Keratinocyte (primary cell): Measurements from ENCODE around the gene MIR17HG. TPM values are rescaled to one million over a fixed set of nuclear protein-coding genes. Genes with fewer than 3 reads are reported as not detected.

Experiments used
- DNase-seq: peaks from one replicate; pipeline ENCODE4 v3.0.0-alpha.2; 2011; ENCODE audit warnings: low read depth, missing footprints, low spot score
- FAIRE-seq: peaks from 2 replicates; lab custom pipeline; 2011; peaks lifted over from hg19 to GRCh38; lab: Jason Lieb, UNC
- H2AFZ ChIP-seq: 2 replicates; pipeline ENCODE4 v1.6.0; 2012; ENCODE audit warnings: low read length, control low read depth, inconsistent platforms; ENCODE audit not compliant: control insufficient read depth
- H3K27ac ChIP-seq: 2 replicates; pipeline ENCODE4 v1.5.1; 2011; ENCODE audit warnings: low read length; ENCODE audit not compliant: control insufficient read depth, insufficient read depth
- H3K27me3 ChIP-seq: 3 replicates; pipeline ENCODE4 v1.6.0; 2011; ENCODE audit warnings: low read length; ENCODE audit not compliant: control insufficient read depth, insufficient read depth; ENCODE audit errors: extremely low read depth
- H3K36me3 ChIP-seq, 2 experiments: 2 replicates in 1 of 2; 3 replicates in 1 of 2; pipeline ENCODE4 v1.5.1; 2011; ENCODE audit warnings: low read length in 2 of 2, mild to moderate bottlenecking in 1 of 2; ENCODE audit not compliant: control insufficient read depth in 2 of 2, insufficient read depth in 2 of 2; ENCODE audit errors: extremely low read depth in 1 of 2
- H3K4me1 ChIP-seq: 3 replicates; pipeline ENCODE4 v1.5.1; 2011; ENCODE audit warnings: low read length; ENCODE audit not compliant: control insufficient read depth, insufficient read depth; ENCODE audit errors: extremely low read depth
- H3K4me2 ChIP-seq: 3 replicates; pipeline ENCODE4 v1.6.0; 2011; ENCODE audit warnings: low read depth, low read length; ENCODE audit not compliant: control insufficient read depth, insufficient read depth; ENCODE audit errors: extremely low read depth
- H3K4me3 ChIP-seq, 3 experiments: fragments of 200-600 bp in 1 of 3; sonication (generic) in 1 of 3; 2 replicates in 2 of 3; 3 replicates in 1 of 3; pipeline ENCODE4 v1.5.1; 2011 to 2016; ENCODE audit warnings: low read length in 3 of 3, mild to moderate bottlenecking in 3 of 3, control low read depth in 2 of 3, inconsistent platforms in 1 of 3, low read depth in 1 of 3, mixed read lengths in 1 of 3, mixed run types in 1 of 3, moderate library complexity in 1 of 3; ENCODE audit not compliant: control insufficient read depth in 2 of 3, insufficient read depth in 2 of 3; ENCODE audit errors: extremely low read depth in 1 of 3
- H3K79me2 ChIP-seq: 2 replicates; pipeline ENCODE4 v1.6.0; 2012; ENCODE audit warnings: low read length; ENCODE audit not compliant: control insufficient read depth, insufficient read depth
- H3K9ac ChIP-seq: 3 replicates; pipeline ENCODE4 v1.6.0; 2011; ENCODE audit warnings: low read length; ENCODE audit not compliant: control insufficient read depth, insufficient read depth; ENCODE audit errors: extremely low read depth
- H3K9me1 ChIP-seq: 3 replicates; pipeline ENCODE4 v1.6.0; 2011; ENCODE audit warnings: low read length; ENCODE audit not compliant: control insufficient read depth, insufficient read depth; ENCODE audit errors: extremely low read depth
- H3K9me3 ChIP-seq: 2 replicates; pipeline ENCODE4 v1.5.1; 2012; ENCODE audit warnings: low read depth, low read length; ENCODE audit not compliant: control insufficient read depth
- H4K20me1 ChIP-seq: 3 replicates; pipeline ENCODE4 v1.6.0; 2011; ENCODE audit warnings: low read length; ENCODE audit not compliant: control insufficient read depth, insufficient read depth; ENCODE audit errors: extremely low read depth
- CTCF ChIP-seq, 3 experiments: IDR thresholded peaks in 1 of 3; conservative IDR thresholded peaks in 1 of 3; optimal IDR thresholded peaks in 1 of 3; 2 replicates in 2 of 3; 3 replicates in 1 of 3; pipeline versions ENCODE3 to v1.5.1; 2011; ENCODE audit warnings: low read length in 3 of 3, mild to moderate bottlenecking in 3 of 3, moderate library complexity in 2 of 3, control low read depth in 1 of 3, inconsistent platforms in 1 of 3; ENCODE audit not compliant: insufficient read depth in 2 of 3; ENCODE audit errors: extremely low read depth in 1 of 3
- EZH2 ChIP-seq: IDR thresholded peaks from one replicate; pipeline ENCODE4 v1.6.1; 2012; ENCODE audit warnings: inconsistent platforms, mild to moderate bottlenecking, low read length, moderate library complexity
- dilution Hi-C: fragments of 300-500 bp; cut with MboI; formaldehyde crosslinking; loops from one replicate; pipeline ENCODE4 v1.7.0; 2020; ENCODE audit warnings: low sequenced_read_pairs; ENCODE audit not compliant: extremely low pct_ligation_motif_present
- polyA plus RNA-seq, 5 experiments: library from polyadenylated mRNA; depleted of rRNA in 3 of 5; stranded (reverse) in 3 of 5; stranded (forward) in 1 of 5; unstranded in 1 of 5; fragments of >200 nt; gene quantifications; 1 replicate in 1 of 5; 2 replicates in 3 of 5; 3 replicates in 1 of 5; pipeline versions ENCODE4 v1.2.1 to v1.2.3, GENCODE V29; 2011 to 2012; ENCODE audit warnings: missing spikeins in 2 of 5, low read depth in 1 of 5, low replicate concordance in 1 of 5

MIR17HG gene
- polyA plus RNA-seq, 1 donor (not counting 4 experiments of a cell fraction or from before 2014, with no cell fraction given): 2.9 TPM

- no peaks in the 10 kb centered on the region for H3K27me3 ChIP-seq
- TF ChIP-seq EZH2 (no peak), CTCF (optimal IDR thresholded peaks at IDR 0.05 in 1 of 3, IDR thresholded peaks at IDR 0.05 in 1 of 3, conservative IDR thresholded peaks at IDR 0.05 in 1 of 3; ENCODE audit: extremely low read depth in 1 of 3, insufficient read depth in 2 of 3, low read length in 3 of 3) (no peak)
- no peaks in the 10 kb centered on the region for H3K36me3 ChIP-seq
- no peaks in the 10 kb centered on the region for H3K79me2 ChIP-seq
- dilution Hi-C loops: no loop called here
- no peaks in the 10 kb centered on the region for H4K20me1 ChIP-seq
- no peak overlapping the region for H2AFZ ChIP-seq
- no peak overlapping the region for H3K27ac ChIP-seq
- no peak for DNase-seq
- FAIRE-seq: no peak
- H3K4me2 ChIP-seq: no peak overlapping the region
- H3K9me3 ChIP-seq: no peaks in the 10 kb centered on the region
- H3K9ac ChIP-seq: no peak overlapping the region
- no peaks in the 10 kb centered on the region for H3K4me1 ChIP-seq
- H3K4me3 ChIP-seq: no peak overlapping the region
- no peaks in the 10 kb centered on the region for H3K9me1 ChIP-seq
Measured at GRCh38 chr13:91384896-91385295, 37.4 kb downstream of the MIR17HG start.

GRCh38 chr13:91389186-91389585, 41.7 kb downstream of the MIR17HG start:
- H3K79me2 ChIP-seq: no peaks in the 10 kb centered on the region
- H3K9me1 ChIP-seq: no peaks in the 10 kb centered on the region
- H3K4me2 ChIP-seq: no peak overlapping the region
- TF ChIP-seq EZH2 (no peak), CTCF (optimal IDR thresholded peaks at IDR 0.05 in 1 of 3, IDR thresholded peaks at IDR 0.05 in 1 of 3, conservative IDR thresholded peaks at IDR 0.05 in 1 of 3; ENCODE audit: extremely low read depth in 1 of 3, insufficient read depth in 2 of 3, low read length in 3 of 3) (no peak)
- no peak overlapping the region for H3K9ac ChIP-seq
- H3K4me3 ChIP-seq: no peak overlapping the region
- no peak for DNase-seq
- no peak overlapping the region for H3K27ac ChIP-seq
- no peaks in the 10 kb centered on the region for H3K27me3 ChIP-seq
- dilution Hi-C loops: no loop called here
- H3K9me3 ChIP-seq: no peaks in the 10 kb centered on the region
- H2AFZ ChIP-seq: no peak overlapping the region
- no peak for FAIRE-seq
- H3K36me3 ChIP-seq: no peaks in the 10 kb centered on the region
- H3K4me1 ChIP-seq: no peaks in the 10 kb centered on the region
- no peaks in the 10 kb centered on the region for H4K20me1 ChIP-seq
